Gastroesophageal sphincter (tissue), 4 donors: ENCODE data around the gene FXYD7. TPM values are rescaled to one million over a fixed set of nuclear protein-coding genes. Genes with fewer than 3 reads are reported as not detected.
A peak's percentile ranks its signal among the peaks of the same experiment; 100 is the strongest.

Source experiments
- ATAC-seq: fragments of 150-250 bp; one replicate; pipeline ENCODE4 v1.9.1; 2016; ENCODE audit warnings: mild to moderate bottlenecking, moderate library complexity
- H3K27ac ChIP-seq, 4 donors: fragments of 200-600 bp; sonication (generic) in 3 of 4; 1 replicate in 3 of 4; 2 replicates in 1 of 4; pipeline ENCODE4 v1.5.1; 2016 to 2019
- H3K27me3 ChIP-seq: fragments of 200-600 bp; sonication (generic); one replicate; pipeline ENCODE4 v1.5.1; 2019
- H3K36me3 ChIP-seq, 2 donors: fragments of 200-600 bp; sonication (generic); one replicate each; pipeline ENCODE4 v1.5.1; 2019; ENCODE audit warnings: control low read depth in 1 of 2
- H3K4me1 ChIP-seq, 3 donors: fragments of 200-600 bp; sonication (generic); 1 replicate in 2 of 3; 2 replicates in 1 of 3; pipeline ENCODE4 v1.5.1; 2016 to 2019; ENCODE audit warnings: control low read depth in 2 of 3
- H3K4me3 ChIP-seq, 2 donors: fragments of 200-600 bp; sonication (generic); one replicate each; pipeline ENCODE4 v1.5.1; 2019; ENCODE audit warnings: mild to moderate bottlenecking in 1 of 2, moderate library complexity in 1 of 2
- H3K9me3 ChIP-seq, 3 donors: fragments of 200-600 bp; sonication (generic); one replicate each; pipeline ENCODE4 v1.5.1; 2017 to 2019; ENCODE audit warnings: control low read depth in 2 of 3
- EP300 ChIP-seq: sonication (generic); formaldehyde crosslinking; IDR thresholded peaks from one replicate; pipeline ENCODE4 v1.6.1; 2017; ENCODE audit warnings: antibody characterized with exemption, mild to moderate bottlenecking
- POLR2A ChIP-seq, 2 donors: fragments of 450-650 bp; IDR thresholded peaks; one replicate each; pipeline ENCODE4 v1.6.1; 2017; ENCODE audit warnings: antibody characterized with exemption in 2 of 2, mild to moderate bottlenecking in 2 of 2, moderate library complexity in 1 of 2
- POLR2AphosphoS5 ChIP-seq: sonication (generic); formaldehyde crosslinking; IDR thresholded peaks from one replicate; pipeline ENCODE4 v1.6.1; 2017; ENCODE audit warnings: antibody characterized with exemption
- WGBS, 2 donors: methylation state at CpG; one replicate each; pipeline ENCODE4 v1.1.5; 2018; ENCODE audit warnings: low coverage in 1 of 2; 5-methylcytosine and 5-hydroxymethylcytosine counted together
- total RNA-seq, 4 donors: library from RNA; depleted of rRNA; stranded (reverse); fragments of >200 nt; gene quantifications; one replicate each; pipeline ENCODE4 v1.1.0, GENCODE V29; 2016
- TF ChIP-seq, protein P1 (sequence below), 4 experiments: fragments of 200-600 bp in 2 of 4; fragments of 450-650 bp in 2 of 4; sonication (generic) in 1 of 4; IDR thresholded peaks; one replicate each; pipeline ENCODE4 v1.5.1; 2017 to 2019; ENCODE audit warnings: antibody characterized with exemption in 4 of 4, mild to moderate bottlenecking in 2 of 4, moderate library complexity in 2 of 4

Gene FXYD7
- total RNA-seq, 4 donors from 2014 or later: not detected

DNA sequence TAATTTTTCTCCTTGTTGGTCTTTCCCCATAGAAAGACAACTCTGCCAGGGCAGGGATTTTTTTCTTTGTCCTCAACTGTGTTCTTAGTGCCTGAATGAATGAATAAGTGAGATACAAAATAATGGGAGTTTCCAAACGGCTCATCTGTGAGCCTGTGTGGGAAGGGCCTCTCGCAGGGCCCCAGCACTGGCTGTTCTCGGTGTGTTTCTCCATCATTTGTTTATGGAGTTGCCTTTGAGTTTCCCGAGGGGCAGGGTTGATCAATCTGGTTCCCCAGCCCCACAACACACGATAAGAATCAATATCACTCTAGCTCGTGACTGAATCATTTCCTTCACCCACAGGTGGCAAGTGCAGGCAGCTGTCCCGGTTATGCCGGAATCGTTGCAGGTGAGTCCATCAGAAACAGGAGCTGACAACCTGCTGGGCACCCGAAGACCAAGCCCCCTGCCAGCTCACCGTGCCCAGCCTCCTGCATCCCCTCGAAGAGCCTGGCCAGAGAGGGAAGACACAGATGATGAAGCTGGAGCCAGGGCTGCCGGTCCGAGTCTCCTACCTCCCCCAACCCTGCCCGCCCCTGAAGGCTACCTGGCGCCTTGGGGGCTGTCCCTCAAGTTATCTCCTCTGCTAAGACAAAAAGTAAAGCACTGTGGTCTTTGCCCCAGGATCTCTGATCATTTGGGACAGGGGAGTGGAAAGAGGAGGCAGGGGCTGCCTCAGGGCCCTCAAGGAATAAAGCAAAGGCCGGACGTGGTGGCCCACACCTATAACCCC lies 26.4 kb downstream of the FXYD7 start:
- TF ChIP-seq, protein P1, sequence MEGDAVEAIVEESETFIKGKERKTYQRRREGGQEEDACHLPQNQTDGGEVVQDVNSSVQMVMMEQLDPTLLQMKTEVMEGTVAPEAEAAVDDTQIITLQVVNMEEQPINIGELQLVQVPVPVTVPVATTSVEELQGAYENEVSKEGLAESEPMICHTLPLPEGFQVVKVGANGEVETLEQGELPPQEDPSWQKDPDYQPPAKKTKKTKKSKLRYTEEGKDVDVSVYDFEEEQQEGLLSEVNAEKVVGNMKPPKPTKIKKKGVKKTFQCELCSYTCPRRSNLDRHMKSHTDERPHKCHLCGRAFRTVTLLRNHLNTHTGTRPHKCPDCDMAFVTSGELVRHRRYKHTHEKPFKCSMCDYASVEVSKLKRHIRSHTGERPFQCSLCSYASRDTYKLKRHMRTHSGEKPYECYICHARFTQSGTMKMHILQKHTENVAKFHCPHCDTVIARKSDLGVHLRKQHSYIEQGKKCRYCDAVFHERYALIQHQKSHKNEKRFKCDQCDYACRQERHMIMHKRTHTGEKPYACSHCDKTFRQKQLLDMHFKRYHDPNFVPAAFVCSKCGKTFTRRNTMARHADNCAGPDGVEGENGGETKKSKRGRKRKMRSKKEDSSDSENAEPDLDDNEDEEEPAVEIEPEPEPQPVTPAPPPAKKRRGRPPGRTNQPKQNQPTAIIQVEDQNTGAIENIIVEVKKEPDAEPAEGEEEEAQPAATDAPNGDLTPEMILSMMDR (IDR thresholded peaks at IDR 0.05): no peak
- TF ChIP-seq POLR2AphosphoS5: no peak
- TF ChIP-seq EP300: no peak
- TF ChIP-seq POLR2A (IDR thresholded peaks at IDR 0.05): no peak
- Histone ChIP-seq H3K27ac (no peak overlapping the region), H3K36me3 (peaks cover 0 to 35% of the 10 kb centered on the region in 2 donors), H3K9me3 (peaks cover 0 to 23% (median 0%) of the 10 kb centered on the region in 3 donors), H3K4me1 (no peaks in the 10 kb centered on the region), H3K27me3 (no peaks in the 10 kb centered on the region), H3K4me3 (no peak overlapping the region)
- 56 to 68% methylated on average over 3 to 5 of the region's 18 CpGs for WGBS, 2 donors
- no peak for ATAC-seq

DNA sequence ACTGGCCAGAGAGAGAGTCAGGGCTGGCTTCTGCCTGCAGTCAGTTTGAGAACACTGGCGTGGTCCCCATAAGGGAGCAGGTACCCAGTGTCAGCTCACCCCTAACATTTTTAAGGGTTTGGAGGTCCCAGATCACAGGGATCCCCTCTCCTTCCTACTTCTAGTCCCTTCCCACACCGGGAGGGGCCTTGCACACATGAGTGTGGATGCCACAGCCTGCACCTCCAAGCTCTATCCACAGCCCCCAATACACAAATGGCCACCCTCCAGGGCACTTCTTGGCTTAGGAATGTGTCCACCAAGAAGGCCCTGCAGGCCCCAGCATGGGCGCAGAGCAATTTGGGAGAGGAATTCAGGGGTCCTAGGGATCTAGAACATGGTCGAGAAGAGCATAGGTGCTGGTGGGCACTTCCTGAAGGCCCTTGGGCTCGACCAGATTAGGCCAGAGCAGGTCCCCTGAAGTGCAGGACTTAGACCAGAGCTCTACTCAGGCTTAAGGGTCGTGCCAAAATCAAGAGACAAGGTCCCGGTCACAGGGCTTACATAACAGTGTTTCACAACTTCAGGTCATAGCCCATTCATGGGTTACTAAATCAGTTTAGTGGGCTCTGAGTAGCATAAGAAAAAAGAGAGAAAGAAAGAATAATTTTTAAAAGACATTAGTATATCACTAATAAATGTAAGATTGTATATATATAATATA lies 27.5 kb downstream of the FXYD7 start:
- Histone ChIP-seq H3K27me3 (peaks cover 3% of the 10 kb centered on the region), H3K36me3 (peaks cover 0 to 24% of the 10 kb centered on the region in 2 donors), H3K4me1 (no peaks in the 10 kb centered on the region), H3K4me3 (no peak overlapping the region), H3K9me3 (peaks cover 0 to 16% (median 0%) of the 10 kb centered on the region in 3 donors), H3K27ac (no peak overlapping the region)
- TF ChIP-seq POLR2AphosphoS5 (no peak), POLR2A (IDR thresholded peaks at IDR 0.05) (no peak), EP300 (no peak)
- TF ChIP-seq, protein P1 (IDR thresholded peaks at IDR 0.05): no peak
- WGBS, 2 donors: 61 to 72% methylated on average over 2 to 4 of the region's 7 CpGs
- ATAC-seq: peak; percentile 54

- Histone ChIP-seq H3K27me3 (peaks cover 7% of the 10 kb centered on the region), H3K27ac (no peak overlapping the region), H3K4me3 (no peak overlapping the region), H3K9me3 (peaks cover 0 to 5% (median 0%) of the 10 kb centered on the region in 3 donors), H3K36me3 (peaks cover 0 to 12% of the 10 kb centered on the region in 2 donors), H3K4me1 (no peaks in the 10 kb centered on the region)
- ATAC-seq: no peak
- WGBS, 2 donors: 44 to 56% methylated on average over 3 of the region's 3 CpGs
- no peak for TF ChIP-seq POLR2A (IDR thresholded peaks at IDR 0.05)
- TF ChIP-seq, protein P1 (IDR thresholded peaks at IDR 0.05): no peak
- TF ChIP-seq EP300: no peak
- TF ChIP-seq POLR2AphosphoS5: no peak
Measured at GRCh38 chr19:35171730-35172129, 28.7 kb downstream of the FXYD7 start.

DNA sequence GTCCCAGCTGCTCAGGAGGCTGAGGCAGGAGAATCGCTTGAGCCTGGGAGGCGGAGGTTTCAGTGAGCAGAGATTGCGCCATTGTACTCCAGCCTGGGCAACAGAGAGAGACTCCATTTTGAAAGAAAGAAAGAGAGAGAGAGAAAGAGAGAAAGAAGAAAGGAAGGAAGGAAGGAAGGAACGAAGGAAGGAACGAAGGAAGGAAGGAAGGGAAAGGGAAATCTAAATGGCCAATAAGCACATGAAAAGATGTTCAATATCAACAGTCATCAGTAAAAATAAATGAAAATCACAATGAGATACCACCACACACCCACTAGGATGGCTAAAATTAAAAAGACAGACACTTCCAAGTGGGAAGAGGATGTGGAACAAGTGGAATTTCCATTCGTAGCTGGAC lies 31.2 kb downstream of the FXYD7 start:
- ATAC-seq: no peak
- Histone ChIP-seq H3K36me3 (peaks cover 0 to 5% of the 10 kb centered on the region in 2 donors), H3K4me1 (no peaks in the 10 kb centered on the region), H3K27me3 (peaks cover 14% of the 10 kb centered on the region), H3K4me3 (no peak overlapping the region), H3K27ac (no peak overlapping the region), H3K9me3 (no peaks in the 10 kb centered on the region)
- TF ChIP-seq EP300 (no peak), POLR2AphosphoS5 (no peak), POLR2A (IDR thresholded peaks at IDR 0.05) (no peak)
- TF ChIP-seq, protein P1 (IDR thresholded peaks at IDR 0.05): no peak
- 87 to 90% methylated on average over 5 of the region's 6 CpGs for WGBS, 2 donors
